T-helper 1 cell treated with Interleukin-12 subunit alpha and Interleukin-12 subunit beta and Interleukin-4 antibody, amounts not matched to agents 30 μg/mL and 1 μg/mL, for 36 hours (primary cell): ENCODE measurements around the gene ST6GAL1.
"Not testable (repeated sequence)": the region's sequence is repeated elsewhere in the genome, so short reads cannot be mapped to it uniquely, and the experiment has no call there.

Experiments used
- H3K27ac Mint-ChIP-seq: one replicate; pipeline ENCODE4 v1.8.0; 2021; ENCODE audit warnings: mild to moderate bottlenecking, mixed read lengths
- H3K27me3 Mint-ChIP-seq: one replicate; pipeline ENCODE4 v1.8.0; 2021; ENCODE audit warnings: low read depth, mixed read lengths
- H3K36me3 Mint-ChIP-seq: one replicate; pipeline ENCODE4 v1.8.0; 2021; ENCODE audit warnings: low read depth, mixed read lengths
- H3K4me1 Mint-ChIP-seq: one replicate; pipeline ENCODE4 v1.8.0; 2021; ENCODE audit warnings: low read depth, mixed read lengths
- H3K4me3 Mint-ChIP-seq: one replicate; pipeline ENCODE4 v1.8.0; 2021; ENCODE audit warnings: mild to moderate bottlenecking, moderate library complexity, mixed read lengths
- H3K9me3 Mint-ChIP-seq: one replicate; pipeline ENCODE4 v1.8.0; 2021; ENCODE audit warnings: mixed read lengths

Gene ST6GAL1

DNA sequence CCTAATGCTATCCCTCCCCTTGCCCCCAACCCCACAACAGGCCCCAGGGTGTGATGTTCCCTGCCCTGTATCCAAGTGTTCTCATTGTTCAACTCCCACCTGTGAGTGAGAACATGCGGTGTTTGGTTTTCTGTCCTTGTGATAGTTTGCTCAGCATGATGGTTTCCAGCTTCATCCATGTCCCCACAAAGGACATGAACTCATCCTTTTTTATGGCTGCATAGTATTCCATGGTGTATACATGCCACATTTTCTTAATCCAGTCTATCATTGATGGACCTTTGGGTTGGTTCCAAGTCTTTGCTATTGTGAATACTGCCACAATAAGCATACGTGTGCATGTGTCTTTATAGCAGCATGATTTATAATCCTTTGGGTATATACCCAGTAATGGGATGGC, 122.1 kb downstream of the ST6GAL1 start:
- H3K4me3 Mint-ChIP-seq, H3K27ac Mint-ChIP-seq, H3K27me3 Mint-ChIP-seq: not testable (repeated sequence)
- Mint-ChIP-seq H3K4me1 (peaks cover 35% of the 10 kb centered on the region), H3K36me3 (peaks cover 95% of the 10 kb centered on the region), H3K9me3 (peaks cover 59% of the 10 kb centered on the region)

GRCh38 chr3:187054433-187054832, 124.1 kb downstream of the ST6GAL1 start:
- Mint-ChIP-seq H3K4me1 (peaks cover 32% of the 10 kb centered on the region), H3K36me3 (peaks cover 97% of the 10 kb centered on the region), H3K9me3 (peaks cover 59% of the 10 kb centered on the region)
- not testable (repeated sequence) for H3K27ac Mint-ChIP-seq, H3K27me3 Mint-ChIP-seq, H3K4me3 Mint-ChIP-seq

- Mint-ChIP-seq H3K36me3 (peaks cover 83% of the 10 kb centered on the region), H3K4me1 (peaks cover 37% of the 10 kb centered on the region), H3K9me3 (peaks cover 40% of the 10 kb centered on the region)
- not testable (repeated sequence) for H3K4me3 Mint-ChIP-seq, H3K27me3 Mint-ChIP-seq, H3K27ac Mint-ChIP-seq
Measured at GRCh38 chr3:187057803-187058202, 127.5 kb downstream of the ST6GAL1 start.

- peaks cover 56% of the 10 kb centered on the region for H3K36me3 Mint-ChIP-seq
- H3K4me3 Mint-ChIP-seq: no peak overlapping the region
- H3K9me3 Mint-ChIP-seq: peaks cover 7% of the 10 kb centered on the region
- H3K27me3 Mint-ChIP-seq: no peaks in the 10 kb centered on the region
- peak overlapping the region; percentile 51 for H3K27ac Mint-ChIP-seq
- H3K4me1 Mint-ChIP-seq: peaks cover 60% of the 10 kb centered on the region
Measured at GRCh38 chr3:187061748-187062147, 131.4 kb downstream of the ST6GAL1 start.

GRCh38 chr3:187062526-187063177, 132.3 kb downstream of the ST6GAL1 start:
- H3K27ac Mint-ChIP-seq: peak overlapping the region; percentile 81
- H3K4me1 Mint-ChIP-seq: peaks cover 56% of the 10 kb centered on the region

DNA sequence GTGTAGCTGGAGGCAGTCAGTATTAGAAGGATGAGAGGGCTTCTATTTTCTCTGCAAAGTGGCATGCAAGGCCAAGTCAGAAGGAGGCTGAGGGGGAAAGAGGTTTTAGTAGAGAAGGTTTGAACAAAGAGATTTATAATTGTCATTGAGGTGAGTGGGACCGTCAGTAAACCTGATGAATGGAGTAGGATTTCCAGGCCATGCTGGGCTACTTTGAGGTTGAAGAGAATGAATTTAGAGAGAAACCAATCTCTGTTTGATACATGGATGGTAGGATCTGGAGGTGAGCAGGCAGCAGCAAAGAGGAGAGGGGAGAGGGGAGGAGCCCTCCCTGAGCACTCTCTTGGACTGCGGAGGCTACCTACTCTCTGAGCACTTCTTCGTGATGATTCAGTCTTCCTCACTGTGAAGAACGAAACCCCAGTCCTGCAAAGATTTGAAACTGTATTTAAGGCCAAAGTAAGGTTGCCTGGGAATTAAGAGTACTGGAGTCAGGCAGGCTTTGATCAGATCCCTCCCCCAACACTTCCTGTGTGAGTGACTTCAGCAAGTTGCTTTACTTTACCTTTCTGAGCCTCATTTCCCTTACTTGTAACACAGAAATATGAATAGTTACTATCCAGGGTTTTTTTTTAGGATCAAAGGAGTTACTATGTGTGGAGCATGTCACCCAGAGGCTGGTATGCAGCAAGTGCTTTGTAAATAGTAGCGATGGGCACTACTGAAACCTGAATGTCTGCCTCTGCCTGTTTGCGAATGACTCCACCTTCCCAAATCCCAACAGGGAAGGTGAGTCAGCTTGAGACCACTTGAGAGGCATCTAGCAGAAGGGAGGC, 133.2 kb downstream of the ST6GAL1 start:
- peak overlapping the region; percentile 81 for H3K27ac Mint-ChIP-seq
- H3K36me3 Mint-ChIP-seq: peaks cover 41% of the 10 kb centered on the region
- no peaks in the 10 kb centered on the region for H3K27me3 Mint-ChIP-seq
- no peaks in the 10 kb centered on the region for H3K9me3 Mint-ChIP-seq
- peaks cover 56% of the 10 kb centered on the region for H3K4me1 Mint-ChIP-seq
- H3K4me3 Mint-ChIP-seq: peak overlapping the region; percentile 26

More at GRCh38 chr3:187062526-187063177, 132.3 kb downstream of the ST6GAL1 start:
- Mint-ChIP-seq H3K4me3 (peak overlapping the region; percentile 26), H3K36me3 (peaks cover 48% of the 10 kb centered on the region), H3K27me3 (no peaks in the 10 kb centered on the region), H3K9me3 (no peaks in the 10 kb centered on the region)

DNA sequence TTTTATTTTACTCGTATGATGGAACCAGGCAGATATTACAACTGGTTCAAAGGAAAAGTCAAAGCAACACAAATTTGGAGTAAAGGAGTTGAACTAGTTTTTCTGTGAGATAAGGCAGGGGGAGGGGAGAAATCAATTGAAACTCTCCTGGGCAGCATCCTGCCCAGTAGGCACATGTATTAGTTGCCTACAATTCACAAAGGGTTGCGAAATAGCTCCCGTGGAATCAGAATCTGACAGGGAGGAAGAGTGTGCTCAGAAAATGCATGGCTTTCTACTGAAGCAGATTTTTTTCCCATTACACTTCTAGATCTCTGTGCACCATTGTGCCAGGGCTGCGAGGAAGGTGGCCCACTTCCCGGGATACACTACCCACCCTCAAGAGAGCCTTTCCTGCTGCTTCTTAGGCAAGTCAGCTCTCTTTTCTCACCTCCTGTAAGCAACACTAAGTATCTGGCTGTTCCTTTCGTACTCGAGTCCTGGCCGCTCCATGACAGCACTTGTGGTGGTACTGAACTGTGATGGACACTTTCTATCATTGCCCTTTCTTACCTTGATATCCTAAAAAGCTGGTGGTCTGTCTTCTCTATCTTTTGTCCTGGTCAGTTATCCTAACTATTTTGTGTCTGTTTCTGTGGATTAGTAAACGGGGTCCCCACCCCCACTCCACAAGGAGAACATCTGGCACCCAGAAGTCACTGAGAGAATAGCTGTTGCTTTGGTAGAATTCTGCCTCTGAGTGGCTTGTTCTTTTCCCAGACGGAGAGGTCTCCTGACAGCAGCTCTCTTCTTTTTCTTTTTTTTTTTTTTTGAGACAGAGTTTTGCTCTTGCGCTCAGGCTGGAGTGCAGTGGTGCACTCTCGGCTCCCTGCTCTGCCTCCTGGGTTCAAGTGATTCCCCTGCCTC, 134.1 kb downstream of the ST6GAL1 start:
- Mint-ChIP-seq H3K36me3 (peaks cover 39% of the 10 kb centered on the region), H3K4me1 (peaks cover 51% of the 10 kb centered on the region), H3K27ac (peak overlapping the region; percentile 58), H3K27me3 (no peaks in the 10 kb centered on the region), H3K9me3 (no peaks in the 10 kb centered on the region), H3K4me3 (no peak overlapping the region)

DNA sequence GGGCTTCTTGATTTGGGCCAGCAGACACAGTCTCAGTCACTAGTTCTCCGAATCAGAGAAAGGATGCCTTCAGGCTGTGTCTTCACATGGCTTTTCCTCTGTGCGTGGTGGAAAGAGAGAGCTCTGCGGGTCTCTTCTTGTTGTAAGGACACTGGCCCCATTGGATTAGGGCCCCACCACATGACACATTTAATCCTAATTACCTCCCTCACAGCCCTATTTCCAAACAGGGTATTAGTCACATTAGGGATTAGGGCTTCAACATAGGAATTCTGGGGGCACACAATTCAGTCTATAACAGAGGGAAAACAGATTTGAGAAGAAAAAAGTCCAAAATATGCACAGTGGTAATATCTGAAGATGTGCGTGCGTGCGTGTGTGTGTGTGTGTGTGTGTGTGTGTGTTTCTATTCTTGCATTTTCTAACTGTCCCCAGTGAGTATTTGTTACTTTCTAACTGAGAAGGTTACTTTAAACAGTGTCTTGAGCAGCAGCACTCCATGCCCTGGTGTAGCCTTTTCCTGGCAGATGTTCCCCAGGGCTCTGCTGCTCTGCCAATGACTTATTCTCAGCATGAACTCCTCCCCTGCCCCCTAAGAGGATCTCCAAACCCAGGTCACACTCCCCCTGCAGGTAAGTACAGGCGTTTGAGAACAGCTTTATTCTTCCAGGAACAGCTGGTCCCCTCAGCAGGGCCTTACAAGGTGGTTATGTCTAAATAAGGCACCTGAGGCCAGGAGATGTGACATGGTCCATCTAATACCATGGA, 136.1 kb downstream of the ST6GAL1 start:
- Mint-ChIP-seq H3K4me3 (no peak overlapping the region), H3K36me3 (peaks cover 41% of the 10 kb centered on the region), H3K27ac (peak overlapping the region; percentile 70), H3K4me1 (peaks cover 46% of the 10 kb centered on the region), H3K27me3 (no peaks in the 10 kb centered on the region), H3K9me3 (no peaks in the 10 kb centered on the region)

DNA sequence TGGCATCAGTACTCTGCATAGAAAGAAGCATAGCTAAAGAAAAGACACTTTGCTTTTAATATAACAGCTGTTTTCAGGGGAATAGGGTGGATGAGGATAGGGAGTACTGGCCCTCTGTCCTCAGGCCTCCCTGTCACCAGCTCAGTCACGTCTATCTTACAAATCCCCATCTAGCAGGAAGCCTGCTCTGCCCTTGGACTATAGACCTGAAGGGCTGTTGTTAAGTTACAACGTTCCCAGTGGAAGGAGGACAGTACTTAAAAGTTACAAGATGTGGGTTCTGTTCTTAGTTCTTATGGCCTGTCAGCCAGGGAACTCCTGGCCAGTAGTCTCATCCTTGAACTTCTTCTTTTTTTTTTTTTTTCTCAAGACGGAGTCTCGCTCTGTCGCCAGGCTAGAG, 138.5 kb downstream of the ST6GAL1 start:
- Mint-ChIP-seq H3K27me3 (no peaks in the 10 kb centered on the region), H3K4me3 (no peak overlapping the region), H3K9me3 (no peaks in the 10 kb centered on the region), H3K27ac (no peak overlapping the region), H3K4me1 (peaks cover 24% of the 10 kb centered on the region), H3K36me3 (peaks cover 34% of the 10 kb centered on the region)

DNA sequence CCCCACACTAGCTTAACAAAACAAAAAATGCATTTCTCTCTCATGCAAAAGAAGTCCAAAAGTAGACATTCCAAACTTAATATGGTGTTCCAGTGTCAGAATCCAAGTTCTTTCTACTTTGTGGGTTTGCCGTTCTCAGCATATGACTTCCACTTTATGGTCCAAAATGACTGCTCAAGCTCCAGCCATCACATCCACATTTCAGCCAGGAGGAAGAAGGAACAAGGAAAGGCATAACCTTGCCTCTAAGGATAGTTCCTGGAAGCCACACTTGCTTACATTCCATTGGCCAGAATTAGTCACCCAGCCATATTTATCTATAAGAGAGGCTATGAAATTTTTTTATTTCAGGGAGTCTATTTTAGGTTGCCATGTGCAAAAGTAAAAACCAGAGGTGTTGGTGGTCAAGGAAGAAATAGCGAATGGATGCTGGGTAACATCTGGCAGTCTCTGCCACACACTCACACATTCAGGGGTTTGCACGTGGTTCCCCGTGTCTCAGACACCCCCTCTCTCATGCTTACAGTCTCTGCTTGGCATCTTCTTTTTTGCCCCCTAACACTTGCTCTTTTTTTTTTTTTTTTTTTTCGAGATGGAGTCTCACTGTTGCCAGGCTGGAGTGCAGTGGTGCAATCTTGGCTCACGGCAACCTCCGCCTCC, 139.7 kb downstream of the ST6GAL1 start:
- Mint-ChIP-seq H3K27ac (no peak overlapping the region), H3K9me3 (no peaks in the 10 kb centered on the region), H3K36me3 (peaks cover 42% of the 10 kb centered on the region), H3K4me1 (peaks cover 18% of the 10 kb centered on the region), H3K4me3 (no peak overlapping the region), H3K27me3 (no peaks in the 10 kb centered on the region)

DNA sequence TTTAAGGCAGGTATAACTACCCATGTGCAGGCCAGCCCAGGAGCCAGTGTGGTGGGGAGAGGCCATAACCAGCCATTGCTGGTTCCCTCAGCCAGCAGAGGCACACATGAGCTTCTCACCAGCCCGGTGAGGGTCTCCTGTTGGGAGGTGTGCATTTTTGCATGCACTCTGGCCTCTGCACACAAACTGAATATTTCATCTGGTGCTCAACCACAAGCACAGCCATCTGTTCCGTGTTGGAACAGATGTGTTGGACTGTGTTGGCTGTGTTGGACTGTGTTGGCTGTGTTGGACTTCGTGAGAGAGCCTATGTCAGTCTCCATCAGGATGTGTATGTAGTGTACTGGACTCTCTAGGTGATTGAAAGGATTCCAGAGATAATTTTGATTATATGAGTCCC, 141.8 kb downstream of the ST6GAL1 start:
- peaks cover 7% of the 10 kb centered on the region for H3K4me1 Mint-ChIP-seq
- H3K27ac Mint-ChIP-seq: no peak overlapping the region
- no peaks in the 10 kb centered on the region for H3K9me3 Mint-ChIP-seq
- H3K27me3 Mint-ChIP-seq: no peaks in the 10 kb centered on the region
- H3K4me3 Mint-ChIP-seq: no peak overlapping the region
- peaks cover 49% of the 10 kb centered on the region for H3K36me3 Mint-ChIP-seq

DNA sequence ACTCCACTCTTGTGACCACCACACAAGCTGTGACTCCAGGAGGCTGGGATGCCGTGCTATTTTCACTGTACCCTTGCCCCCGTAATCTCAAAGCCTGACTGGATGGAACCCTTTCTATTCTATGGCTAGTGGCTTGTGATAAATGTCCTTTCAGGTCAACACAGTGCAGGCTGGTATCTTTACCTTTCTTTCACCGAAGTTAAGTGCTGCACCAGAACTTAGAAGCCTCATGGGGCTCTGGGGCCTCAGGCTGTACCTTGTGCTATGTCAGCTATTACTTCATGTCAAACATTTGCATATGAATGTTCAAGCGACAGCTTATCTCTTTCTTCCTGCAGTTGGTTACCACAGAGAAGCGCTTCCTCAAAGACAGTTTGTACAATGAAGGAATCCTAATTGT, 142.2 kb downstream of the ST6GAL1 start:
- no peaks in the 10 kb centered on the region for H3K9me3 Mint-ChIP-seq
- no peaks in the 10 kb centered on the region for H3K27me3 Mint-ChIP-seq
- peaks cover 52% of the 10 kb centered on the region for H3K36me3 Mint-ChIP-seq
- no peak overlapping the region for H3K4me3 Mint-ChIP-seq
- H3K27ac Mint-ChIP-seq: no peak overlapping the region
- peaks cover 7% of the 10 kb centered on the region for H3K4me1 Mint-ChIP-seq

DNA sequence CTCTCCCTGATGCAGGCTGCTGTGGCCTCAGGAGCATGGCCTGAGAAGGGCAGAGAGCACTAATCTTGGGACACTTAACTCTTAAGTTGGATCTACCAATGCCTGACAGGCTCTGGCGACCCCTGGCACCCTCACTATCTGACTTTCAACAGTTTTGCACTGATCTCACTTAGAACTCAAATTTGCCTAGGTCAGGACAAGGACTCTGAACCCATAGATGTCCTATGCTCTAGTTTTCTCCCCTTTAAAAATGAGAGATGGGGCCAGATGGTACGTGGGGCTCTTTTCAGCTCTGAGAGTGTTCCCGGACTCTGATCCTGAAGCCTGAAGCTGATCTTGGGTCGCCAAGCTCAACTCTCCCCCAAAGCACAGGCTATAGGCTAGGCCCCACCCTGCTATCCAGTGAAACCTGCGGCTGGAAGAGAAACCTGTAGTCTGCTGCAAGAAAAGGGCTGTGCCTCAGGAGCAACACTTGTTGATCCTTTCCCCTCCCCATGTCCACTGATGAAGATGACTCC, 143.3 kb downstream of the ST6GAL1 start:
- Mint-ChIP-seq H3K36me3 (peaks cover 61% of the 10 kb centered on the region), H3K4me1 (peaks cover 7% of the 10 kb centered on the region), H3K27me3 (no peaks in the 10 kb centered on the region), H3K4me3 (no peak overlapping the region), H3K9me3 (no peaks in the 10 kb centered on the region), H3K27ac (no peak overlapping the region)
